Measurements from ENCODE around the gene SND1. TPM values are rescaled to one million over a fixed set of nuclear protein-coding genes. Genes with fewer than 3 reads are reported as not detected.

Gene SND1
- total and polyA plus RNA-seq, 5 donors from 2014 or later = 84.4 to 121 (median 86.9) TPM

- H3K36me3 Mint-ChIP-seq = peaks cover 36% of the 10 kb centered on the region
- H3K4me3 Mint-ChIP-seq = no peak overlapping the region
- H3K9me3 Mint-ChIP-seq = no peaks in the 10 kb centered on the region
- H3K4me3 ChIP-seq (ENCODE audit: low read depth, low read length) = no peak overlapping the region
- no peaks in the 10 kb centered on the region for H3K27me3 Mint-ChIP-seq
- no peak overlapping the region for H3K27ac ChIP-seq (ENCODE audit: insufficient read depth, low read length, poor library complexity, severe bottlenecking)
- no peaks in the 10 kb centered on the region for H3K9me3 ChIP-seq (ENCODE audit: control insufficient read depth in 2 of 2, low read length in 2 of 2)
- DNase-seq = no peak
- H3K36me3 ChIP-seq (ENCODE audit: control insufficient read depth, insufficient read depth, low read length) = peaks cover 13% of the 10 kb centered on the region
- H3K4me1 ChIP-seq (ENCODE audit: control insufficient read depth, insufficient read depth, low read length, poor library complexity, severe bottlenecking) = no peaks in the 10 kb centered on the region
- H3K4me1 Mint-ChIP-seq = peaks cover 0 to 2% (median 0%) of the 10 kb centered on the region in 4 donors
- H3K27ac Mint-ChIP-seq = peak overlapping the region in 1 of 3 donors; percentile 60
- H3K27me3 ChIP-seq (ENCODE audit: control insufficient read depth, insufficient read depth, low read length) = no peaks in the 10 kb centered on the region
- no peak for ATAC-seq (ENCODE audit: low read depth in 2 of 2)
These were observed 358.6 kb downstream of the SND1 start for GRCh38 chr7:128010391-128011127.

- no peaks in the 10 kb centered on the region for H3K27me3 ChIP-seq (ENCODE audit: control insufficient read depth, insufficient read depth, low read length)
- H3K4me3 ChIP-seq (ENCODE audit: low read depth, low read length) = no peak overlapping the region
- peak overlapping the region in 1 of 3 donors; percentile 63 for H3K27ac Mint-ChIP-seq
- peaks cover 36% of the 10 kb centered on the region for H3K36me3 Mint-ChIP-seq
- H3K36me3 ChIP-seq (ENCODE audit: control insufficient read depth, insufficient read depth, low read length) = peaks cover 13% of the 10 kb centered on the region
- ATAC-seq (ENCODE audit: low read depth in 2 of 2) (no peak), DNase-seq (no peak)
- H3K27me3 Mint-ChIP-seq = no peaks in the 10 kb centered on the region
- H3K9me3 ChIP-seq (ENCODE audit: control insufficient read depth in 2 of 2, low read length in 2 of 2) = no peaks in the 10 kb centered on the region
- no peak overlapping the region for H3K4me3 Mint-ChIP-seq
- H3K4me1 ChIP-seq (ENCODE audit: control insufficient read depth, insufficient read depth, low read length, poor library complexity, severe bottlenecking) = no peaks in the 10 kb centered on the region
- peaks cover 0 to 2% (median 0%) of the 10 kb centered on the region in 4 donors for H3K4me1 Mint-ChIP-seq
- no peaks in the 10 kb centered on the region for H3K9me3 Mint-ChIP-seq
- no peak overlapping the region for H3K27ac ChIP-seq (ENCODE audit: insufficient read depth, low read length, poor library complexity, severe bottlenecking)
These were observed 359.2 kb downstream of the SND1 start for GRCh38 chr7:128011131-128011661.

GRCh38 chr7:128014811-128015210 lies 362.8 kb downstream of the SND1 start:
- H3K27me3 ChIP-seq (ENCODE audit: control insufficient read depth, insufficient read depth, low read length) = no peaks in the 10 kb centered on the region
- Mint-ChIP-seq H3K27me3 (no peaks in the 10 kb centered on the region), H3K9me3 (no peaks in the 10 kb centered on the region), H3K27ac (no peak overlapping the region), H3K36me3 (peaks cover 35% of the 10 kb centered on the region), H3K4me3 (peak overlapping the region in 1 of 4 donors; percentile 11), H3K4me1 (peaks cover 0 to 5% (median 2%) of the 10 kb centered on the region in 4 donors)
- no peaks in the 10 kb centered on the region for H3K9me3 ChIP-seq (ENCODE audit: control insufficient read depth in 2 of 2, low read length in 2 of 2)
- no peak for DNase-seq
- no peak for ATAC-seq (ENCODE audit: low read depth in 2 of 2)
- no peaks in the 10 kb centered on the region for H3K4me1 ChIP-seq (ENCODE audit: control insufficient read depth, insufficient read depth, low read length, poor library complexity, severe bottlenecking)
- H3K36me3 ChIP-seq (ENCODE audit: control insufficient read depth, insufficient read depth, low read length) = peaks cover 15% of the 10 kb centered on the region
- no peak overlapping the region for H3K4me3 ChIP-seq (ENCODE audit: low read depth, low read length)
- no peak overlapping the region for H3K27ac ChIP-seq (ENCODE audit: insufficient read depth, low read length, poor library complexity, severe bottlenecking)

- no peak overlapping the region for H3K27ac ChIP-seq (ENCODE audit: insufficient read depth, low read length, poor library complexity, severe bottlenecking)
- no peaks in the 10 kb centered on the region for H3K9me3 ChIP-seq (ENCODE audit: control insufficient read depth in 2 of 2, low read length in 2 of 2)
- Mint-ChIP-seq H3K27ac (no peak overlapping the region), H3K27me3 (no peaks in the 10 kb centered on the region), H3K4me1 (peaks cover 0 to 5% (median 1%) of the 10 kb centered on the region in 4 donors), H3K4me3 (no peak overlapping the region), H3K36me3 (peaks cover 36% of the 10 kb centered on the region), H3K9me3 (no peaks in the 10 kb centered on the region)
- H3K4me1 ChIP-seq (ENCODE audit: control insufficient read depth, insufficient read depth, low read length, poor library complexity, severe bottlenecking) = no peaks in the 10 kb centered on the region
- H3K36me3 ChIP-seq (ENCODE audit: control insufficient read depth, insufficient read depth, low read length) = peaks cover 16% of the 10 kb centered on the region
- H3K4me3 ChIP-seq (ENCODE audit: low read depth, low read length) = no peak overlapping the region
- H3K27me3 ChIP-seq (ENCODE audit: control insufficient read depth, insufficient read depth, low read length) = no peaks in the 10 kb centered on the region
- DNase-seq = no peak
- ATAC-seq (ENCODE audit: low read depth in 2 of 2) = no peak
These were observed 365.5 kb downstream of the SND1 start for GRCh38 chr7:128017460-128017859.

- H3K9me3 Mint-ChIP-seq = no peaks in the 10 kb centered on the region
- DNase-seq (no peak), ATAC-seq (ENCODE audit: low read depth in 2 of 2) (no peak)
- Histone ChIP-seq H3K4me1 (ENCODE audit: control insufficient read depth, insufficient read depth, low read length, poor library complexity, severe bottlenecking) (no peaks in the 10 kb centered on the region), H3K9me3 (ENCODE audit: control insufficient read depth in 2 of 2, low read length in 2 of 2) (no peaks in the 10 kb centered on the region), H3K36me3 (ENCODE audit: control insufficient read depth, insufficient read depth, low read length) (peaks cover 16% of the 10 kb centered on the region), H3K27me3 (ENCODE audit: control insufficient read depth, insufficient read depth, low read length) (no peaks in the 10 kb centered on the region), H3K4me3 (ENCODE audit: low read depth, low read length) (no peak overlapping the region), H3K27ac (ENCODE audit: insufficient read depth, low read length, poor library complexity, severe bottlenecking) (no peak overlapping the region)
- no peaks in the 10 kb centered on the region for H3K27me3 Mint-ChIP-seq
- peaks cover 0 to 5% (median 1%) of the 10 kb centered on the region in 4 donors for H3K4me1 Mint-ChIP-seq
- no peak overlapping the region for H3K4me3 Mint-ChIP-seq
- peaks cover 41% of the 10 kb centered on the region for H3K36me3 Mint-ChIP-seq
- H3K27ac Mint-ChIP-seq = no peak overlapping the region
These were observed 366.2 kb downstream of the SND1 start for GRCh38 chr7:128017862-128018845.

GRCh38 chr7:128019288-128019687 lies 367.3 kb downstream of the SND1 start:
- no peak for DNase-seq
- Histone ChIP-seq H3K27me3 (ENCODE audit: control insufficient read depth, insufficient read depth, low read length) (no peaks in the 10 kb centered on the region), H3K36me3 (ENCODE audit: control insufficient read depth, insufficient read depth, low read length) (peaks cover 12% of the 10 kb centered on the region), H3K4me1 (ENCODE audit: control insufficient read depth, insufficient read depth, low read length, poor library complexity, severe bottlenecking) (no peaks in the 10 kb centered on the region), H3K9me3 (ENCODE audit: control insufficient read depth in 2 of 2, low read length in 2 of 2) (no peaks in the 10 kb centered on the region), H3K27ac (ENCODE audit: insufficient read depth, low read length, poor library complexity, severe bottlenecking) (no peak overlapping the region), H3K4me3 (ENCODE audit: low read depth, low read length) (no peak overlapping the region)
- Mint-ChIP-seq H3K4me3 (no peak overlapping the region), H3K27me3 (no peaks in the 10 kb centered on the region), H3K4me1 (peaks cover 0 to 5% (median 1%) of the 10 kb centered on the region in 4 donors), H3K27ac (no peak overlapping the region), H3K9me3 (no peaks in the 10 kb centered on the region), H3K36me3 (peaks cover 36% of the 10 kb centered on the region)
- ATAC-seq (ENCODE audit: low read depth in 2 of 2) = no peak

- Histone ChIP-seq H3K9me3 (ENCODE audit: control insufficient read depth in 2 of 2, low read length in 2 of 2) (no peaks in the 10 kb centered on the region), H3K36me3 (ENCODE audit: control insufficient read depth, insufficient read depth, low read length) (peaks cover 14% of the 10 kb centered on the region), H3K27me3 (ENCODE audit: control insufficient read depth, insufficient read depth, low read length) (no peaks in the 10 kb centered on the region), H3K27ac (ENCODE audit: insufficient read depth, low read length, poor library complexity, severe bottlenecking) (no peak overlapping the region), H3K4me1 (ENCODE audit: control insufficient read depth, insufficient read depth, low read length, poor library complexity, severe bottlenecking) (no peaks in the 10 kb centered on the region), H3K4me3 (ENCODE audit: low read depth, low read length) (no peak overlapping the region)
- Mint-ChIP-seq H3K4me1 (peaks cover 0 to 5% (median 1%) of the 10 kb centered on the region in 4 donors), H3K4me3 (no peak overlapping the region), H3K36me3 (peaks cover 38% of the 10 kb centered on the region), H3K27ac (no peak overlapping the region), H3K9me3 (no peaks in the 10 kb centered on the region), H3K27me3 (no peaks in the 10 kb centered on the region)
- DNase-seq (peak in 1 of 3 donors; percentile 37), ATAC-seq (ENCODE audit: low read depth in 2 of 2) (no peak)
These were observed 368.2 kb downstream of the SND1 start for GRCh38 chr7:128020159-128020558.
